OCI-LY7 (cell line): ENCODE results near the gene CRIP1. TPM values are rescaled to one million over a fixed set of nuclear protein-coding genes. Genes with fewer than 3 reads are reported as not detected.

Experiments
- BruUV-seq: library from RNA; stranded (reverse); fragments of 400-500 nt; replicated peaks from 2 replicates; lab custom pipeline; 2021; lab: Mats Ljungman, UMichigan
- CTCF ChIA-PET: fragments of 300-600 bp; sonication (Branson Sonifier 250); formaldehyde crosslinking; loops from one replicate; lab custom pipeline; 2022; ENCODE audit warnings: antibody characterized with exemption; ENCODE audit not compliant: unreplicated experiment; lab: Charles Lee
- POLR2A ChIA-PET: fragments of 300-600 bp; sonication (Branson Sonifier 250); formaldehyde crosslinking; loops from one replicate; lab custom pipeline; 2022; ENCODE audit warnings: antibody characterized with exemption; lab: Charles Lee
- DNase-seq: peaks from one replicate; pipeline ENCODE4 v3.0.0-alpha.2; 2015; ENCODE audit warnings: low spot score
- H2AFZ ChIP-seq: fragments of 200-600 bp; sonication (generic), shearing (Covaris generic); 2 replicates; pipeline ENCODE4 v1.6.1; 2014; ENCODE audit warnings: mild to moderate bottlenecking, antibody characterized with exemption, low read length, moderate library complexity
- H3K27ac ChIP-seq: fragments of 200-600 bp; sonication (generic); 2 replicates; pipeline ENCODE4 v1.5.1; 2014; ENCODE audit warnings: mixed run types, low read depth, mild to moderate bottlenecking, moderate library complexity, low read length, inconsistent platforms; ENCODE audit not compliant: poor library complexity, severe bottlenecking
- H3K36me3 ChIP-seq: fragments of 200-600 bp; sonication (generic); 2 replicates; pipeline ENCODE4 v1.6.1; 2014; ENCODE audit warnings: mild to moderate bottlenecking, antibody characterized with exemption, low read length, moderate library complexity, mixed read lengths; ENCODE audit not compliant: insufficient read depth
- H3K4me1 ChIP-seq: fragments of 200-600 bp; sonication (generic); 2 replicates; pipeline ENCODE4 v1.5.1; 2014; ENCODE audit warnings: mild to moderate bottlenecking, low read length; ENCODE audit not compliant: insufficient read depth, poor library complexity, severe bottlenecking
- H3K4me2 ChIP-seq: fragments of 200-600 bp; sonication (generic); 2 replicates; pipeline ENCODE4 v1.6.1; 2014; ENCODE audit warnings: mild to moderate bottlenecking, low read length
- H3K4me3 ChIP-seq: fragments of 200-600 bp; sonication (generic); 2 replicates; pipeline ENCODE4 v1.5.1; 2014; ENCODE audit warnings: mild to moderate bottlenecking, low read depth, low read length; ENCODE audit not compliant: poor library complexity, severe bottlenecking
- H3K79me2 ChIP-seq: fragments of 200-600 bp; sonication (generic); 2 replicates; pipeline ENCODE4 v1.6.1; 2016; ENCODE audit warnings: low read depth, mild to moderate bottlenecking, low read length, moderate library complexity, mixed read lengths; ENCODE audit not compliant: insufficient read depth
- H3K9me2 ChIP-seq: fragments of 200-600 bp; sonication (generic); 2 replicates; pipeline ENCODE4 v1.6.1; 2016; ENCODE audit warnings: mild to moderate bottlenecking, low read length, mixed read lengths; ENCODE audit not compliant: insufficient read depth
- H3K9me3 ChIP-seq: fragments of 200-600 bp; sonication (generic); 2 replicates; pipeline ENCODE4 v1.6.1; 2014; ENCODE audit warnings: mild to moderate bottlenecking, mixed run types, low read length, mixed read lengths
- H4K20me1 ChIP-seq: fragments of 200-600 bp; sonication (generic); 2 replicates; pipeline ENCODE4 v1.6.1; 2014; ENCODE audit warnings: mild to moderate bottlenecking, antibody characterized with exemption, low read length, moderate library complexity, mixed read lengths; ENCODE audit not compliant: insufficient read depth
- EZH2phosphoT487 ChIP-seq: fragments of 200-600 bp; sonication (generic); IDR thresholded peaks from 2 replicates; pipeline ENCODE4 v1.6.1; 2018; ENCODE audit warnings: low read depth, borderline replicate concordance, mild to moderate bottlenecking, mixed run types, antibody characterized with exemption, low read length, moderate library complexity, mixed read lengths
- intact Hi-C: fragments of 100-400 bp; cut with micrococcal nuclease; formaldehyde crosslinking; loops from one replicate; pipeline ENCODE4 v1.10.0; 2022; ENCODE audit not compliant: unreplicated experiment
- total RNA-seq, 2 experiments: library from RNA; depleted of rRNA in 1 of 2; stranded (reverse); fragments of >200 nt in 1 of 2; shearing (Covaris generic) in 1 of 2; gene quantifications; 2 replicates each; pipeline ENCODE4 v1.2.3, GENCODE V29; 2014 to 2022
- TF ChIP-seq, protein P1 (sequence below): fragments of 200-600 bp; sonication (generic); conservative IDR thresholded peaks from 2 replicates; pipeline ENCODE4 v1.5.1; 2014; ENCODE audit warnings: mild to moderate bottlenecking, antibody characterized with exemption, low read length, moderate library complexity, mixed read lengths

Gene CRIP1
- total RNA-seq, 2 experiments from 2014 or later, result 4.6 TPM; not detected in 1

DNA sequence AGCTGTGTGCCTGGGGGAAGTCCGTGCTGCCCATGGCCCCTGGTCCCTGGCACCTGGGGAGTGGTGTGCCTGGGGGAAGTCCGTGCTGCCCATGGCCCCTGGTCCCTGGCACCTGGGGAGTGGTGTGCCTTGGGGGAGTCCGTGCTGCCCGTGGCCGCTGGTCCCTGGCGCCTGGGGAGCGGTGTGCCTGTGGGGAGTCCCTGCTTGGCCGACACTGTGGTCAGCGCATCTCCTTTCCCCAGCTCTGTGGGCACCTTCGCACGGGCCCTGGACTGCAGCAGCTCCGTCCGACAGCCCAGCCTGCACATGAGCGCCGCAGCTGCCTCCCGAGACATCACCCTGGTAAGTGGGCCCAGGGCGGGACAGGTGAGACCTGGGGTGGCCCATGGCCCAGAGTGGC, 26.6 kb upstream of the CRIP1 start:
- BruUV-seq, result no TSS peak
- TF ChIP-seq, protein P1, sequence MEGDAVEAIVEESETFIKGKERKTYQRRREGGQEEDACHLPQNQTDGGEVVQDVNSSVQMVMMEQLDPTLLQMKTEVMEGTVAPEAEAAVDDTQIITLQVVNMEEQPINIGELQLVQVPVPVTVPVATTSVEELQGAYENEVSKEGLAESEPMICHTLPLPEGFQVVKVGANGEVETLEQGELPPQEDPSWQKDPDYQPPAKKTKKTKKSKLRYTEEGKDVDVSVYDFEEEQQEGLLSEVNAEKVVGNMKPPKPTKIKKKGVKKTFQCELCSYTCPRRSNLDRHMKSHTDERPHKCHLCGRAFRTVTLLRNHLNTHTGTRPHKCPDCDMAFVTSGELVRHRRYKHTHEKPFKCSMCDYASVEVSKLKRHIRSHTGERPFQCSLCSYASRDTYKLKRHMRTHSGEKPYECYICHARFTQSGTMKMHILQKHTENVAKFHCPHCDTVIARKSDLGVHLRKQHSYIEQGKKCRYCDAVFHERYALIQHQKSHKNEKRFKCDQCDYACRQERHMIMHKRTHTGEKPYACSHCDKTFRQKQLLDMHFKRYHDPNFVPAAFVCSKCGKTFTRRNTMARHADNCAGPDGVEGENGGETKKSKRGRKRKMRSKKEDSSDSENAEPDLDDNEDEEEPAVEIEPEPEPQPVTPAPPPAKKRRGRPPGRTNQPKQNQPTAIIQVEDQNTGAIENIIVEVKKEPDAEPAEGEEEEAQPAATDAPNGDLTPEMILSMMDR, result no peak
- TF ChIP-seq EZH2phosphoT487, result no peak
- H3K79me2 ChIP-seq, result no peaks in the 10 kb centered on the region
- no peaks in the 10 kb centered on the region for H3K9me3 ChIP-seq
- no peak overlapping the region for H3K4me3 ChIP-seq
- H3K27ac ChIP-seq, result no peak overlapping the region
- H3K36me3 ChIP-seq, result peaks cover 61% of the 10 kb centered on the region
- no peaks in the 10 kb centered on the region for H4K20me1 ChIP-seq
- no peak overlapping the region for H2AFZ ChIP-seq
- H3K9me2 ChIP-seq, result no peaks in the 10 kb centered on the region
- no peak for DNase-seq
- ChIA-PET CTCF (no interaction called here), POLR2A (no interaction called here)
- intact Hi-C loops, result no loop called here
- no peak overlapping the region for H3K4me2 ChIP-seq
- no peaks in the 10 kb centered on the region for H3K4me1 ChIP-seq

DNA sequence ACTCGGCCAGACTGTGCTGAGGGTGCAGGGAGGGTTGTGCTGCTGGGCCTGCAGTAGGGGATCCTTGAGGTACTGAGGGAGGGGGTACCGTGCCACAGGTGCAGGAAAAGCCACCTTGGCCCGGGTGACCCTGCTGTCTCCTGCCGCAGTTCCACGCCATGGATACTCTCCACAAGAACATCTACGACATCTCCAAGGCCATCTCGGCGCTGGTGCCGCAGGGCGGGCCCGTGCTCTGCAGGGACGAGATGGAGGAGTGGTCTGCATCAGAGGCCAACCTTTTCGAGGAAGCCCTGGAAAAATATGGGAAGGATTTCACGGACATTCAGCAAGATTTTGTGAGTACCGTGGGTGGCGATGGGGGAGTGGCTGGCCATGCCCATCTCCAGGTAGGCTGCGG, 26.1 kb upstream of the CRIP1 start:
- H3K9me3 ChIP-seq, result no peaks in the 10 kb centered on the region
- H3K4me3 ChIP-seq, result no peak overlapping the region
- no peak overlapping the region for H3K4me2 ChIP-seq
- DNase-seq, result no peak
- BruUV-seq, result no TSS peak
- H3K9me2 ChIP-seq, result no peaks in the 10 kb centered on the region
- ChIA-PET POLR2A (no interaction called here), CTCF (no interaction called here)
- TF ChIP-seq, protein P1, result no peak
- no peak for TF ChIP-seq EZH2phosphoT487
- H3K79me2 ChIP-seq, result no peaks in the 10 kb centered on the region
- no peak overlapping the region for H3K27ac ChIP-seq
- no peaks in the 10 kb centered on the region for H4K20me1 ChIP-seq
- no peak overlapping the region for H2AFZ ChIP-seq
- intact Hi-C loops, result no loop called here
- no peaks in the 10 kb centered on the region for H3K4me1 ChIP-seq
- H3K36me3 ChIP-seq, result peaks cover 61% of the 10 kb centered on the region

DNA sequence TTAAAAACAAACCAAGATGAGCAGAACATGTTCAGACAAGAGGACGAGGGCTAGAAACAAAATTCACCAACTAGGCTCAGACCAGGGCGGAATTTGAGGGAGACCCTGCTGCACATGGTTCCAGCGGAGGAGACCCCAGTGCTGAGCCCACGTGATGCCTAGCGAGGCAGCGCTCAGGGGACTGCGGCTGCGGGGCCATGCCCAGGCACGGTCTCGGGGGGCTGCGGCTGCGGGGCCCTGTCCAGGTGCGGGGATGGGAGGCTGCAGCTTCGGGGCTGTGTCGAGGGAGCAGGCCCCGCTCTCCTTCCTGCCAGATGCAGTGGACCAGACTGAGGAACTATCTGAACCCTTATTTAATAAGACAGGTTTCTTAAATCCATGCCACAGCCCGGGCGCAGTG, 24.8 kb upstream of the CRIP1 start:
- Histone ChIP-seq H3K79me2 (no peaks in the 10 kb centered on the region), H3K4me2 (no peak overlapping the region), H3K9me2 (no peaks in the 10 kb centered on the region), H3K36me3 (peaks cover 57% of the 10 kb centered on the region), H2AFZ (no peak overlapping the region), H4K20me1 (no peaks in the 10 kb centered on the region), H3K27ac (no peak overlapping the region), H3K4me1 (no peaks in the 10 kb centered on the region), H3K9me3 (no peaks in the 10 kb centered on the region), H3K4me3 (no peak overlapping the region)
- BruUV-seq, result no TSS peak
- TF ChIP-seq EZH2phosphoT487, result no peak
- TF ChIP-seq, protein P1, result no peak
- DNase-seq, result no peak
- POLR2A ChIA-PET, result no interaction called here
- intact Hi-C loops, result no loop called here
- CTCF ChIA-PET, result no interaction called here
